ENCODE measurements around the gene RIPK1. TPM values are rescaled to one million over a fixed set of nuclear protein-coding genes. Genes with fewer than 3 reads are reported as not detected.

Gene RIPK1
- total and polyA plus RNA-seq, 10 of the 15 experiments (the other 5 are each of a cell fraction or from before 2014, with no cell fraction given), result 1.6 to 11.2 (median 6.3) TPM

GRCh38 chr6:3026791-3027626 lies 41.3 kb upstream of the RIPK1 start:
- 24% methylated on average over 19 of the region's 20 CpGs for WGBS (ENCODE audit: insufficient coverage, insufficient replicate concordance, low lambda C conversion rate, missing lambda C conversion rate)
- DNase-seq (ENCODE audit: low read depth, low spot score), result peak; percentile 63
- intact Hi-C loops (cut with micrococcal nuclease; ENCODE audit: unreplicated experiment), result loop anchor here (2.0 kb wide), 1 partner anchor 26 kb away; no protein-coding TSS in a partner anchor
- TF ChIP-seq RAD21 (IDR thresholded peaks at IDR 0.05; ENCODE audit: insufficient read depth, low read depth, low read length) (no peak), ZBTB11 (CRISPR knock-in tag; IDR thresholded peaks at IDR 0.05) (no peak), SP1 (IDR thresholded peaks at IDR 0.05; ENCODE audit: low read depth, low read length) (peak; percentile 42), CBX5 (IDR thresholded peaks at IDR 0.05; ENCODE audit: low read depth) (peak; percentile 30; the same call in 1 of the 2 replicates), HSF1 (IDR thresholded peaks at IDR 0.05; ENCODE audit: low read depth, low read length) (no peak), RB1 (IDR thresholded peaks at IDR 0.05; ENCODE audit: borderline replicate concordance) (no peak), EZH2 (IDR thresholded peaks at IDR 0.05; ENCODE audit: borderline replicate concordance, control insufficient read depth, low read depth, low read length) (no peak), BCL11A (IDR thresholded peaks at IDR 0.05; ENCODE audit: low read depth, low read length) (peak; percentile 59; the same call in 1 of the 2 replicates), EGR1 (IDR thresholded peaks at IDR 0.05; ENCODE audit: borderline replicate concordance in 1 of 2, low read depth in 2 of 2, low read length in 2 of 2) (0 out of 3 replicates have a peak, but pooled peaks of 1 of the 2 experiments have one; percentile 13), RUNX3 (IDR thresholded peaks at IDR 0.05; ENCODE audit: low read length) (peak; percentile 96), MTA2 (IDR thresholded peaks at IDR 0.05; ENCODE audit: low read depth) (peak; percentile 61; the same call in 1 of the 2 replicates)
- TF ChIP-seq, protein P1, sequence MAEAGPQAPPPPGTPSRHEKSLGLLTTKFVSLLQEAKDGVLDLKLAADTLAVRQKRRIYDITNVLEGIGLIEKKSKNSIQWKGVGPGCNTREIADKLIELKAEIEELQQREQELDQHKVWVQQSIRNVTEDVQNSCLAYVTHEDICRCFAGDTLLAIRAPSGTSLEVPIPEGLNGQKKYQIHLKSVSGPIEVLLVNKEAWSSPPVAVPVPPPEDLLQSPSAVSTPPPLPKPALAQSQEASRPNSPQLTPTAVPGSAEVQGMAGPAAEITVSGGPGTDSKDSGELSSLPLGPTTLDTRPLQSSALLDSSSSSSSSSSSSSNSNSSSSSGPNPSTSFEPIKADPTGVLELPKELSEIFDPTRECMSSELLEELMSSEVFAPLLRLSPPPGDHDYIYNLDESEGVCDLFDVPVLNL (IDR thresholded peaks at IDR 0.05; ENCODE audit: low read depth, low read length), result no peak
- TF ChIP-seq, protein P2, sequence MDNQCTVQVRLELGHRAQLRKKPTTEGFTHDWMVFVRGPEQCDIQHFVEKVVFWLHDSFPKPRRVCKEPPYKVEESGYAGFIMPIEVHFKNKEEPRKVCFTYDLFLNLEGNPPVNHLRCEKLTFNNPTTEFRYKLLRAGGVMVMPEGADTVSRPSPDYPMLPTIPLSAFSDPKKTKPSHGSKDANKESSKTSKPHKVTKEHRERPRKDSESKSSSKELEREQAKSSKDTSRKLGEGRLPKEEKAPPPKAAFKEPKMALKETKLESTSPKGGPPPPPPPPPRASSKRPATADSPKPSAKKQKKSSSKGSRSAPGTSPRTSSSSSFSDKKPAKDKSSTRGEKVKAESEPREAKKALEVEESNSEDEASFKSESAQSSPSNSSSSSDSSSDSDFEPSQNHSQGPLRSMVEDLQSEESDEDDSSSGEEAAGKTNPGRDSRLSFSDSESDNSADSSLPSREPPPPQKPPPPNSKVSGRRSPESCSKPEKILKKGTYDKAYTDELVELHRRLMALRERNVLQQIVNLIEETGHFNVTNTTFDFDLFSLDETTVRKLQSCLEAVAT (IDR thresholded peaks at IDR 0.05), result 0 out of 2 replicates have a peak, but pooled peaks have one; percentile 48

More at GRCh38 chr6:3026791-3027626, 41.3 kb upstream of the RIPK1 start:
- ChIA-PET CTCF (interaction anchor here (1.0 to 1.9 kb wide), 7 partner anchors 25 to 276 kb away, joined by 3 to 13 read pairs (median 4); partner anchors contain the start of genes MYLK4 and NQO2), POLR2A (interaction anchor here (1.2 to 1.6 kb wide), 2 partner anchors 38 to 40 kb away, joined by 4 read pairs; no protein-coding TSS in a partner anchor), SMC1A (ENCODE audit: uncharacterized antibody, unreplicated experiment) (interaction anchor here (0.8 to 1.7 kb wide), 7 partner anchors 20 to 186 kb away, joined by 3 to 10 read pairs (median 4); partner anchors contain the start of genes NQO2 and SERPINB1), RAD21 (ENCODE audit: unreplicated experiment) (interaction anchor here (0.7 to 2.1 kb wide), 7 partner anchors 25 to 236 kb away, joined by 3 to 11 read pairs (median 4); partner anchors contain the start of genes NQO2 and SERPINB1)
- no peaks in the 10 kb centered on the region for H3K36me3 ChIP-seq (ENCODE audit: control insufficient read depth in 2 of 2, insufficient read depth in 2 of 2, low read length in 1 of 2)
- peak overlapping the region; percentile 67 for H3K27ac ChIP-seq (ENCODE audit: control insufficient read depth, insufficient read depth)
- ATAC-seq, result peak; percentile 86
- H3K27me3 ChIP-seq (replicated peaks in 1 of 2; ENCODE audit: control insufficient read depth in 2 of 2, insufficient read depth in 2 of 2, low read length in 1 of 2), result no peaks in the 10 kb centered on the region; a peak in 1 of 4 replicates
- peak overlapping the region; percentile 37; the same call in 1 of the 2 replicates for H3K4me3 ChIP-seq
- H3K4me1 ChIP-seq (ENCODE audit: control insufficient read depth, insufficient read depth, low read length), result peaks cover 40% of the 10 kb centered on the region
- H3K4me2 ChIP-seq (ENCODE audit: control insufficient read depth, insufficient read depth), result peak overlapping the region; percentile 51
- in situ Hi-C loops (cut with MboI), result no loop called here
- peak overlapping the region; percentile 2; the same call in 1 of the 2 replicates for H3K9ac ChIP-seq (ENCODE audit: control insufficient read depth, insufficient read depth, low read length)
- no peaks in the 10 kb centered on the region for H4K20me1 ChIP-seq (ENCODE audit: control insufficient read depth, insufficient read depth)
- H3K79me2 ChIP-seq (ENCODE audit: control insufficient read depth, insufficient read depth, low read length), result no peaks in the 10 kb centered on the region
- no peaks in the 10 kb centered on the region for H3K9me3 ChIP-seq (replicated peaks; ENCODE audit: control insufficient read depth, insufficient read depth, low read length)
- H2AFZ ChIP-seq (ENCODE audit: control insufficient read depth, low read depth, low read length), result peak overlapping the region; percentile 77
- peak; percentile 88 for FAIRE-seq
- no TSS peak for BruUV-seq (replicated peaks)

All from GM12878 (cell line).